HepG2 (cell line): ENCODE measurements around the gene CMTM8. TPM values are rescaled to one million over a fixed set of nuclear protein-coding genes. Genes with fewer than 3 reads are reported as not detected.

Experiments used
- ARNT2 ChIP-seq: sonication (generic); formaldehyde crosslinking; IDR thresholded peaks from 2 replicates; pipeline ENCODE4 v1.8.0; 2022; ENCODE audit warnings: mild to moderate bottlenecking, low read depth, missing genetic modification reagents, moderate library complexity
- ATRX ChIP-seq: sonication (generic); formaldehyde crosslinking; IDR thresholded peaks from 2 replicates; pipeline ENCODE4 v1.4.0; 2020; ENCODE audit warnings: missing genetic modification reagents, borderline replicate concordance
- CENPT ChIP-seq: sonication (generic); formaldehyde crosslinking; IDR thresholded peaks from 2 replicates; pipeline ENCODE4 v1.8.0; 2022; ENCODE audit warnings: low read depth, mild to moderate bottlenecking, moderate library complexity, missing genetic modification reagents
- FOXM1 ChIP-seq: sonication (generic); formaldehyde crosslinking; IDR thresholded peaks from 2 replicates; pipeline ENCODE4 v1.5.0; 2020; ENCODE audit warnings: missing genetic modification reagents
- MAZ ChIP-seq, 2 experiments: sonication (generic) in 1 of 2; formaldehyde crosslinking in 1 of 2; IDR thresholded peaks; 2 replicates each; pipeline versions ENCODE4 v1.5.0 to v1.6.1; 2012 to 2020; ENCODE audit warnings: low read depth in 2 of 2, mild to moderate bottlenecking in 2 of 2, borderline replicate concordance in 1 of 2, improper control_type of control experiment in 1 of 2, low read length in 1 of 2, missing genetic modification reagents in 1 of 2, moderate library complexity in 1 of 2
- MIER3 ChIP-seq: IDR thresholded peaks from 2 replicates; pipeline ENCODE4 v1.6.1; 2016; ENCODE audit warnings: missing compliant biosample characterization, borderline replicate concordance
- NR2F1 ChIP-seq, 2 experiments: fragments of 450-650 bp in 1 of 2; formaldehyde crosslinking in 1 of 2; IDR thresholded peaks; 2 replicates each; pipeline versions ENCODE4 v1.5.0 to v1.6.1; 2016 to 2020; ENCODE audit warnings: mild to moderate bottlenecking in 1 of 2, missing compliant biosample characterization in 1 of 2, missing genetic modification reagents in 1 of 2, moderate library complexity in 1 of 2
- POLR2AphosphoS2 ChIP-seq: IDR thresholded peaks from 2 replicates; pipeline ENCODE4 v1.6.1; 2011; ENCODE audit warnings: low read depth, low read length, improper control_type of control experiment
- SPEN ChIP-seq: sonication (generic); formaldehyde crosslinking; IDR thresholded peaks from 2 replicates; pipeline ENCODE4 v1.5.1; 2020; ENCODE audit warnings: low read depth, mild to moderate bottlenecking, missing genetic modification reagents
- TOE1 ChIP-seq: sonication (generic); formaldehyde crosslinking; IDR thresholded peaks from 2 replicates; pipeline ENCODE4 v1.4.0; 2020; ENCODE audit warnings: mild to moderate bottlenecking, missing genetic modification reagents
- ZNF160 ChIP-seq: sonication (generic); formaldehyde crosslinking; IDR thresholded peaks from 2 replicates; pipeline ENCODE4 v1.8.0; 2022; ENCODE audit warnings: mild to moderate bottlenecking, inconsistent platforms, missing genetic modification reagents
- ZNF354B ChIP-seq: sonication (generic); formaldehyde crosslinking; IDR thresholded peaks from 2 replicates; pipeline ENCODE4 v1.8.0; 2022; ENCODE audit warnings: mild to moderate bottlenecking, missing genetic modification reagents
- ZNF7 ChIP-seq: IDR thresholded peaks from 2 replicates; pipeline ENCODE4 v1.6.1; 2016; ENCODE audit warnings: missing biosample characterization, missing genetic modification reagents
- polyA plus RNA-seq, 8 experiments: library from polyadenylated mRNA; depleted of rRNA in 3 of 8; stranded (reverse) in 7 of 8; unstranded in 1 of 8; fragments of >200 nt; fragmentation: Illumina TruSeq in 4 of 8; extraction: Trizol in 4 of 8; gene quantifications; 2 replicates each; pipeline versions ENCODE4 v1.2.1 to v1.2.3, GENCODE V29; 2011 to 2016; ENCODE audit warnings: low read depth in 4 of 8, missing spikeins in 1 of 8, mixed read lengths in 1 of 8; ENCODE audit not compliant: insufficient read depth in 1 of 8
- total RNA-seq, 5 experiments: library from RNA; depleted of rRNA; stranded (reverse); fragments of >200 nt; fragmentation: Illumina TruSeq; extraction: Trizol; gene quantifications; 2 replicates each; pipeline ENCODE4 v1.2.3, GENCODE V29; 2016; ENCODE audit warnings: low read depth in 1 of 5
- TF ChIP-seq, protein P1 (sequence below): sonication (generic); formaldehyde crosslinking; IDR thresholded peaks from 2 replicates; pipeline ENCODE4 v1.4.0; 2020; ENCODE audit warnings: mild to moderate bottlenecking, missing genetic modification reagents
- TF ChIP-seq, protein P2 (sequence below): sonication (generic); formaldehyde crosslinking; IDR thresholded peaks from 2 replicates; pipeline ENCODE4 v1.4.0; 2020; ENCODE audit warnings: missing genetic modification reagents
- TF ChIP-seq, protein P3 (sequence below): sonication (generic); formaldehyde crosslinking; IDR thresholded peaks from 2 replicates; pipeline ENCODE4 v1.4.0; 2020; ENCODE audit warnings: missing genetic modification reagents

The CMTM8 gene
- total and polyA plus RNA-seq, 2 of the 13 experiments (the other 11 are each of a cell fraction or from before 2014, with no cell fraction given): 8.9 to 15.8 TPM

DNA sequence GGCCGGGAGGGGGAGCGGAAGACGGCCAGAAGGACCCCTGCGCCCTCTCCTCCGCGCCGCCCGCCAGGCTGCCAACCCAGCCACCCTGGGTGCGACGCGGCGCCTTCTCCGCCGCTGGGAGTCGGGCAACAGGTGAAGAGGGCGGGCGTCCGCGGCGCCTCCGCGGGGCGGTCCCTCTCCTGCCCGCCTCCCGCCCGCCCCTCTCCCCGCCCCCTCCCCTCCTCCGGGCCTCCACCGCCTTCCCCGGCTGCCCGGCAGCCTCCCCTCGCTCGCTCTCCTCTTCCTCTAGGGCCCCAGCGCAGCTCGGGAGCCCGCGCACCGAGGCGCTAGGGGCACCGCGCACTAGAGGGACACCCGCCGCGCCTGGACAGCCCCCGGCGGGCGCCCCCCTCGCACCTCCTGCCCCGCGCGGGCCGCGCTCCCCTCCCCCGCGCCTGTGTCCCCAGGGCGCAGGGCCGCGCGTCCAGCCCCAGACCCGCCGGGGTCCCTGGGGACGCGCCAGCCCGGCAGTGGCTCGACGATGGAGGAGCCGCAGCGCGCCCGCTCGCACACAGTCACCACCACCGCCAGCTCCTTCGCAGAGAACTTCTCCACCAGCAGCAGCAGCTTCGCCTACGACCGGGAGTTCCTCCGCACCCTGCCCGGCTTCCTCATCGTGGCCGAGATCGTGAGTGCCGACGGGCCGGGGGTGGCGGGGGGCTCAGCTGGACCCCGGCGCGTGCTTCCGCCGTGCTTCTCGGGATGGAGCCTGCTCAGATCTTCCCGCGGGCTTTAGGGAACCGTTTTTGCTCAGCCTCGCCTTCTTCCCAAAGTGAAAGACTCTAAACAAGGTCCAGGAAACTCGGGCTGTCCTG lies at the start of gene CMTM8 (continued):
- TF ChIP-seq, protein P1, sequence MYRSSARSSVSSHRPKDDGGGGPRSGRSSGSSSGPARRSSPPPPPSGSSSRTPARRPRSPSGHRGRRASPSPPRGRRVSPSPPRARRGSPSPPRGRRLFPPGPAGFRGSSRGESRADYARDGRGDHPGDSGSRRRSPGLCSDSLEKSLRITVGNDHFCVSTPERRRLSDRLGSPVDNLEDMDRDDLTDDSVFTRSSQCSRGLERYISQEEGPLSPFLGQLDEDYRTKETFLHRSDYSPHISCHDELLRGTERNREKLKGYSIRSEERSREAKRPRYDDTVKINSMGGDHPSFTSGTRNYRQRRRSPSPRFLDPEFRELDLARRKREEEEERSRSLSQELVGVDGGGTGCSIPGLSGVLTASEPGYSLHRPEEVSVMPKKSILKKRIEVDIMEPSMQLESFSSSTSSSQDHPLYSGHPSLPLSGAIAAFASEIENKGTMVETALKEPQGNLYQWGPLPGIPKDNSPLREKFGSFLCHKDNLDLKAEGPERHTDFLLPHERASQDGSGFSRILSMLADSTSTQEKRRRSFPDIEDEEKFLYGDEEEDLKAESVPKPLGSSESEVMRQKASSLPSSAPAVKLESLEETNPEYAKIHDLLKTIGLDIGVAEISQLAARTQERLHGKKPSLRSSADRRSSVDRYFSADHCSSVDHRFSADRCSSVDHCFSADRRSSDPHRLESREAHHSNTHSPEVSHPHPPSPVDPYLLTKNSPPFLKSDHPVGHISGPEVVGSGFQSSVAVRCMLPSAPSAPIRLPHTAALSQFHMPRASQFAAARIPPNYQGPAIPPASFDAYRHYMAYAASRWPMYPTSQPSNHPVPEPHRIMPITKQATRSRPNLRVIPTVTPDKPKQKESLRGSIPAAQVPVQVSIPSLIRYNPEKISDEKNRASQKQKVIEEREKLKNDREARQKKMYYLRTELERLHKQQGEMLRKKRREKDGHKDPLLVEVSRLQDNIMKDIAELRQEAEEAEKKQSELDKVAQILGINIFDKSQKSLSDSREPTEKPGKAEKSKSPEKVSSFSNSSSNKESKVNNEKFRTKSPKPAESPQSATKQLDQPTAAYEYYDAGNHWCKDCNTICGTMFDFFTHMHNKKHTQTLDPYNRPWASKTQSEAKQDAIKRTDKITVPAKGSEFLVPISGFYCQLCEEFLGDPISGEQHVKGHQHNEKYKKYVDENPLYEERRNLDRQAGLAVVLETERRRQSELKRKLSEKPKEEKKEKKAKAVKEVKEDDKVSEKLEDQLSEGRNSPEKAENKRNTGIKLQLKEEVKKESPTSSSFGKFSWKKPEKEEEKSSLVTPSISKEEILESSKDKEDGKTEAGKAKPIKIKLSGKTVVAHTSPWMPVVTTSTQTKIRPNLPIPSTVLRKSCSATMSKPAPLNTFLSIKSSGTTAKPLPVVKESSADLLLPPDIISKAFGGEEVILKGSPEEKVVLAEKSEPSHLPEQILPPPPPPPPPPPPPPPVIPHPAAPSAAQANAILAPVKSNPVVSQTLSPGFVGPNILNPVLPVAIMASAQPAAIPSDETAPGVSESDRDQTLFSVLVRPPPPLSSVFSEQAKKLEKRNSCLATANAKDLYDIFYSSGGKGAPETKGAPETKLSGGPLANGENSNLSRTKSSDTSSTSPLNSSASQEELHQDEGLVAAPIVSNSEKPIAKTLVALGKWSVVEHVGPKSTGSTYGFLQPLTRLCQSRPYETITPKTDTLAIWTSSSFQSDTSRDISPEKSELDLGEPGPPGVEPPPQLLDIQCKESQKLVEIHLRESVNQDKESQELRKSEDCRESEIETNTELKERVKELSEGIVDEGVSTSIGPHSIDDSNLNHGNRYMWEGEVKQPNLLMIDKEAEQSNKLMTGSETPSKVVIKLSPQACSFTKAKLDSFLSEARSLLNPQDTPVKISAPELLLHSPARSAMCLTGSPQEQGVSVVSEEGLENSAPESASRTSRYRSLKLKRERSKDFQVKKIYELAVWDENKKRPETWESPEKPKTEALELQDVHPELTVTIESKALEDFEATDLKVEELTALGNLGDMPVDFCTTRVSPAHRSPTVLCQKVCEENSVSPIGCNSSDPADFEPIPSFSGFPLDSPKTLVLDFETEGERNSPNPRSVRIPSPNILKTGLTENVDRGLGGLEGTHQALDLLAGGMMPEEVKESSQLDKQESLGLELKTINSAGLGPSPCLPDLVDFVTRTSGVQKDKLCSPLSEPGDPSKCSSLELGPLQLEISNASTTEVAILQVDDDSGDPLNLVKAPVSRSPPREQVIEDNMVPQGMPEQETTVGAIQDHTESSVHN (CRISPR knock-in tag): no peak
- no peak for TF ChIP-seq FOXM1 (CRISPR knock-in tag)
- no peak for TF ChIP-seq MAZ (IDR thresholded peaks at IDR 0.05; ENCODE audit: borderline replicate concordance, low read depth, low read length)
- peak; percentile 1; the same call in 1 of the 2 replicates for TF ChIP-seq MAZ (CRISPR knock-in tag; IDR thresholded peaks at IDR 0.05; ENCODE audit: low read depth)
- TF ChIP-seq, protein P2, sequence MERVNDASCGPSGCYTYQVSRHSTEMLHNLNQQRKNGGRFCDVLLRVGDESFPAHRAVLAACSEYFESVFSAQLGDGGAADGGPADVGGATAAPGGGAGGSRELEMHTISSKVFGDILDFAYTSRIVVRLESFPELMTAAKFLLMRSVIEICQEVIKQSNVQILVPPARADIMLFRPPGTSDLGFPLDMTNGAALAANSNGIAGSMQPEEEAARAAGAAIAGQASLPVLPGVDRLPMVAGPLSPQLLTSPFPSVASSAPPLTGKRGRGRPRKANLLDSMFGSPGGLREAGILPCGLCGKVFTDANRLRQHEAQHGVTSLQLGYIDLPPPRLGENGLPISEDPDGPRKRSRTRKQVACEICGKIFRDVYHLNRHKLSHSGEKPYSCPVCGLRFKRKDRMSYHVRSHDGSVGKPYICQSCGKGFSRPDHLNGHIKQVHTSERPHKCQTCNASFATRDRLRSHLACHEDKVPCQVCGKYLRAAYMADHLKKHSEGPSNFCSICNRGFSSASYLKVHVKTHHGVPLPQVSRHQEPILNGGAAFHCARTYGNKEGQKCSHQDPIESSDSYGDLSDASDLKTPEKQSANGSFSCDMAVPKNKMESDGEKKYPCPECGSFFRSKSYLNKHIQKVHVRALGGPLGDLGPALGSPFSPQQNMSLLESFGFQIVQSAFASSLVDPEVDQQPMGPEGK: 0 out of 2 replicates have a peak, but pooled peaks have one; percentile 5
- TF ChIP-seq TOE1 (CRISPR knock-in tag): no peak
- TF ChIP-seq ZNF354B (CRISPR knock-in tag): no peak
- TF ChIP-seq CENPT (CRISPR knock-in tag): no peak
- peak; percentile 34; the same call in 1 of the 2 replicates for TF ChIP-seq SPEN (CRISPR knock-in tag)
- TF ChIP-seq ARNT2: no peak; the same call in 1 of the 2 replicates
- no peak for TF ChIP-seq ATRX (CRISPR knock-in tag)
- TF ChIP-seq ZNF7 (CRISPR knock-in tag): no peak
- TF ChIP-seq MIER3 (CRISPR knock-in tag): no peak
- no peak for TF ChIP-seq POLR2AphosphoS2
- TF ChIP-seq, protein P3, sequence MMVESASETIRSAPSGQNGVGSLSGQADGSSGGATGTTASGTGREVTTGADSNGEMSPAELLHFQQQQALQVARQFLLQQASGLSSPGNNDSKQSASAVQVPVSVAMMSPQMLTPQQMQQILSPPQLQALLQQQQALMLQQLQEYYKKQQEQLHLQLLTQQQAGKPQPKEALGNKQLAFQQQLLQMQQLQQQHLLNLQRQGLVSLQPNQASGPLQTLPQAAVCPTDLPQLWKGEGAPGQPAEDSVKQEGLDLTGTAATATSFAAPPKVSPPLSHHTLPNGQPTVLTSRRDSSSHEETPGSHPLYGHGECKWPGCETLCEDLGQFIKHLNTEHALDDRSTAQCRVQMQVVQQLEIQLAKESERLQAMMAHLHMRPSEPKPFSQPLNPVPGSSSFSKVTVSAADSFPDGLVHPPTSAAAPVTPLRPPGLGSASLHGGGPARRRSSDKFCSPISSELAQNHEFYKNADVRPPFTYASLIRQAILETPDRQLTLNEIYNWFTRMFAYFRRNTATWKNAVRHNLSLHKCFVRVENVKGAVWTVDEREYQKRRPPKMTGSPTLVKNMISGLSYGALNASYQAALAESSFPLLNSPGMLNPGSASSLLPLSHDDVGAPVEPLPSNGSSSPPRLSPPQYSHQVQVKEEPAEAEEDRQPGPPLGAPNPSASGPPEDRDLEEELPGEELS (CRISPR knock-in tag): peak; percentile 1; the same call in 1 of the 2 replicates
- TF ChIP-seq NR2F1 (CRISPR knock-in tag; IDR thresholded peaks at IDR 0.05): no peak; a peak in 1 of 4 replicates
- TF ChIP-seq ZNF160 (CRISPR knock-in tag): peak; percentile 4; the same call in 1 of the 2 replicates
